ENCODE measurements around the gene MLXIPL. TPM values are rescaled to one million over a fixed set of nuclear protein-coding genes. Genes with fewer than 3 reads are reported as not detected.

The MLXIPL gene
- total RNA-seq, 1 experiment from 2014 or later: 20.6 TPM

DNA sequence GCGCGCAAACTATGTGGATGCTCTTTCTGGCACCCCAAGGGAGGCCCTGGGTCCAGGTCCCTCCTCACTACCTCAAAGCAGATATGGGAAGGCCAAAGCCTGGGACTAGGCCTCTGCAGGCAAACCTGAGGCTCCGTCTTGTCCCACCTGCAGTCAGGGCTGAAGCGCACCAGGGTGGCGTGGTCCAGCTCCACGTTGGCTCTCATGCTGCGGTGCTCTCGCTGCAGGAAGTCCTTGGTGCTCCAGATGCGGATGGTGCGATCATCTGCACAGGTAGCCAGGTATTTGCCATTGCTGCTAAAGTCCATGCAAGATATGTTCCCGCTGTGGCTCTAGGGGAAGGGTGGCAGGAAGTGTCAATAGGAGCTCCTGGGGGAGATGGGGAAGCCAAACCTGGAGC lies 50.5 kb downstream of the MLXIPL start:
- H3K36me3 ChIP-seq (ENCODE audit: insufficient read depth, low read length, poor library complexity, severe bottlenecking): peaks cover 62% of the 10 kb centered on the region
- POLR2A ChIA-PET (ENCODE audit: low non-redundant PET): no interaction called here
- H3K27me3 ChIP-seq (replicated peaks; ENCODE audit: insufficient read depth, low read depth, low read length, poor library complexity): no peaks in the 10 kb centered on the region
- CTCF ChIA-PET: no interaction called here
- H3K27ac ChIP-seq (ENCODE audit: low read depth, low read length, poor library complexity, severe bottlenecking): no peak overlapping the region
- H3K4me3 ChIP-seq (ENCODE audit: low read depth, low read length, poor library complexity, severe bottlenecking): no peak overlapping the region
- intact Hi-C loops (cut with micrococcal nuclease; ENCODE audit: unreplicated experiment): no loop called here
- H3K9me3 ChIP-seq (ENCODE audit: low read depth, low read length, poor library complexity, severe bottlenecking): no peaks in the 10 kb centered on the region
- no peak for DNase-seq (ENCODE audit: low spot score)
- TF ChIP-seq, protein P1, sequence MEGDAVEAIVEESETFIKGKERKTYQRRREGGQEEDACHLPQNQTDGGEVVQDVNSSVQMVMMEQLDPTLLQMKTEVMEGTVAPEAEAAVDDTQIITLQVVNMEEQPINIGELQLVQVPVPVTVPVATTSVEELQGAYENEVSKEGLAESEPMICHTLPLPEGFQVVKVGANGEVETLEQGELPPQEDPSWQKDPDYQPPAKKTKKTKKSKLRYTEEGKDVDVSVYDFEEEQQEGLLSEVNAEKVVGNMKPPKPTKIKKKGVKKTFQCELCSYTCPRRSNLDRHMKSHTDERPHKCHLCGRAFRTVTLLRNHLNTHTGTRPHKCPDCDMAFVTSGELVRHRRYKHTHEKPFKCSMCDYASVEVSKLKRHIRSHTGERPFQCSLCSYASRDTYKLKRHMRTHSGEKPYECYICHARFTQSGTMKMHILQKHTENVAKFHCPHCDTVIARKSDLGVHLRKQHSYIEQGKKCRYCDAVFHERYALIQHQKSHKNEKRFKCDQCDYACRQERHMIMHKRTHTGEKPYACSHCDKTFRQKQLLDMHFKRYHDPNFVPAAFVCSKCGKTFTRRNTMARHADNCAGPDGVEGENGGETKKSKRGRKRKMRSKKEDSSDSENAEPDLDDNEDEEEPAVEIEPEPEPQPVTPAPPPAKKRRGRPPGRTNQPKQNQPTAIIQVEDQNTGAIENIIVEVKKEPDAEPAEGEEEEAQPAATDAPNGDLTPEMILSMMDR (conservative IDR thresholded peaks at IDR 0.05; ENCODE audit: low read depth, low read length): no peak
- no peak for TF ChIP-seq EZH2 (IDR thresholded peaks at IDR 0.05; ENCODE audit: borderline replicate concordance, low read depth, low read length, poor library complexity, severe bottlenecking)
- no TSS peak for BruUV-seq (replicated peaks)
- H3K4me1 ChIP-seq (ENCODE audit: insufficient read depth, low read length, poor library complexity, severe bottlenecking): peaks cover 10% of the 10 kb centered on the region

- intact Hi-C loops (cut with micrococcal nuclease; ENCODE audit: unreplicated experiment): no loop called here
- POLR2A ChIA-PET (ENCODE audit: low non-redundant PET): no interaction called here
- CTCF ChIA-PET: no interaction called here
- no TSS peak for BruUV-seq (replicated peaks)
- no peaks in the 10 kb centered on the region for H3K9me3 ChIP-seq (ENCODE audit: low read depth, low read length, poor library complexity, severe bottlenecking)
- H3K27ac ChIP-seq (ENCODE audit: low read depth, low read length, poor library complexity, severe bottlenecking): no peak overlapping the region
- TF ChIP-seq EZH2 (IDR thresholded peaks at IDR 0.05; ENCODE audit: borderline replicate concordance, low read depth, low read length, poor library complexity, severe bottlenecking): no peak
- TF ChIP-seq, protein P1 (conservative IDR thresholded peaks at IDR 0.05; ENCODE audit: low read depth, low read length): no peak
- no peak overlapping the region for H3K4me3 ChIP-seq (ENCODE audit: low read depth, low read length, poor library complexity, severe bottlenecking)
- peaks cover 10% of the 10 kb centered on the region for H3K4me1 ChIP-seq (ENCODE audit: insufficient read depth, low read length, poor library complexity, severe bottlenecking)
- no peak for DNase-seq (ENCODE audit: low spot score)
- peaks cover 62% of the 10 kb centered on the region for H3K36me3 ChIP-seq (ENCODE audit: insufficient read depth, low read length, poor library complexity, severe bottlenecking)
- H3K27me3 ChIP-seq (replicated peaks; ENCODE audit: insufficient read depth, low read depth, low read length, poor library complexity): no peaks in the 10 kb centered on the region
Observed at GRCh38 chr7:73573276-73573675, 51.0 kb downstream of the MLXIPL start.

DNA sequence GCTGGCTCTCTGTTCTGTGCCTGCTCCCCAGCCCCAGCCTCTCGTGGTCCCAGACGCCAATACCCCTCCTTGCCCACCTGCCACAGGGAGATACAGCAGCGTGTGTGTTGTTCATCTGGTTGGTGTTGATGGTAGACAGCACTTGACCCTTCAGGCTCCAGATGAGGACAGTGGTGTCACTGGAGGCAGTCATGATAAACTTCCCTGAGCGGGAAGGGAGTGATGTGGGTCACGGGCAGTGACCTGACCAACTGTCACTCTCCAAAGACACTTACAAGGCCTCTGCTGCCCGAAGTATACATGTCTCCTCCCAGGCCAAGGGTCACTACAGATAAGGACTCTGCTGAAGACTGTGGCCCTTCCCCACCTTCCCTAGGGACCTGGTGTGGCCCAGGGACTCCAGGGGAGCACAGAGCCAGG lies 51.5 kb downstream of the MLXIPL start:
- peaks cover 10% of the 10 kb centered on the region for H3K4me1 ChIP-seq (ENCODE audit: insufficient read depth, low read length, poor library complexity, severe bottlenecking)
- H3K27ac ChIP-seq (ENCODE audit: low read depth, low read length, poor library complexity, severe bottlenecking): no peak overlapping the region
- CTCF ChIA-PET: no interaction called here
- no TSS peak for BruUV-seq (replicated peaks)
- peaks cover 62% of the 10 kb centered on the region for H3K36me3 ChIP-seq (ENCODE audit: insufficient read depth, low read length, poor library complexity, severe bottlenecking)
- H3K9me3 ChIP-seq (ENCODE audit: low read depth, low read length, poor library complexity, severe bottlenecking): no peaks in the 10 kb centered on the region
- H3K4me3 ChIP-seq (ENCODE audit: low read depth, low read length, poor library complexity, severe bottlenecking): no peak overlapping the region
- intact Hi-C loops (cut with micrococcal nuclease; ENCODE audit: unreplicated experiment): no loop called here
- H3K27me3 ChIP-seq (replicated peaks; ENCODE audit: insufficient read depth, low read depth, low read length, poor library complexity): no peaks in the 10 kb centered on the region
- no peak for TF ChIP-seq EZH2 (IDR thresholded peaks at IDR 0.05; ENCODE audit: borderline replicate concordance, low read depth, low read length, poor library complexity, severe bottlenecking)
- TF ChIP-seq, protein P1 (conservative IDR thresholded peaks at IDR 0.05; ENCODE audit: low read depth, low read length): no peak
- POLR2A ChIA-PET (ENCODE audit: low non-redundant PET): no interaction called here
- DNase-seq (ENCODE audit: low spot score): no peak
